ENCODE measurements around the gene HPF1. TPM values are rescaled to one million over a fixed set of nuclear protein-coding genes. Genes with fewer than 3 reads are reported as not detected.
"Not testable (repeated sequence)": the region's sequence is repeated elsewhere in the genome, so short reads cannot be mapped to it uniquely, and the experiment has no call there.

HPF1 gene
- total and polyA plus RNA-seq, 8 donors, result 5.9 to 19.9 (median 9.5) TPM

- DNase-seq, result peak in 4 of 6 donors; percentile 23 to 61 (median 34)
Measured at GRCh38 chr4:169774466-169775445, 17.0 kb upstream of the HPF1 start.

GRCh38 chr4:169773889-169774288 lies 16.1 kb upstream of the HPF1 start:
- FAIRE-seq, result no peak
- TF ChIP-seq CTCF (IDR thresholded peaks at IDR 0.05), result no peak
- Histone ChIP-seq H3K27me3 (no peaks in the 10 kb centered on the region), H3K36me3 (no peaks in the 10 kb centered on the region), H3K9me3 (no peaks in the 10 kb centered on the region), H3K27ac (no peak overlapping the region), H3K4me3 (no peak overlapping the region), H3K4me1 (no peaks in the 10 kb centered on the region)
- intact Hi-C loops (cut with DNase I), result no loop called here
- DNase-seq, result no peak
- no peak for ATAC-seq
- 69 to 76% methylated on average over 7 of the region's 7 CpGs for WGBS, 2 donors

More at GRCh38 chr4:169774466-169775445, 17.0 kb upstream of the HPF1 start:
- Histone ChIP-seq H3K27me3 (no peaks in the 10 kb centered on the region), H3K36me3 (no peaks in the 10 kb centered on the region), H3K27ac (no peak overlapping the region), H3K4me1 (no peaks in the 10 kb centered on the region), H3K9me3 (no peaks in the 10 kb centered on the region), H3K4me3 (peak overlapping the region in 3 of 4 donors; percentile 11 to 35 (median 25))
- intact Hi-C loops (cut with DNase I), result no loop called here
- WGBS, 2 donors, result 23 to 32% methylated on average over 50 to 58 of the region's 58 CpGs
- peak in 1 of 4 donors; percentile 11 for TF ChIP-seq CTCF (IDR thresholded peaks at IDR 0.05)
- FAIRE-seq (no peak), ATAC-seq (peak; percentile 38 to 82 (median 56))

GRCh38 chr4:169771556-169772080 lies 13.9 kb upstream of the HPF1 start:
- intact Hi-C loops (cut with DNase I); H3K27me3 ChIP-seq; H3K36me3 ChIP-seq; H3K9me3 ChIP-seq; H3K27ac ChIP-seq; DNase-seq; ATAC-seq; H3K4me1 ChIP-seq; FAIRE-seq; H3K4me3 ChIP-seq: not testable (repeated sequence)
- WGBS, 2 donors, result 82 to 89% methylated on average over 11 of the region's 11 CpGs

DNA sequence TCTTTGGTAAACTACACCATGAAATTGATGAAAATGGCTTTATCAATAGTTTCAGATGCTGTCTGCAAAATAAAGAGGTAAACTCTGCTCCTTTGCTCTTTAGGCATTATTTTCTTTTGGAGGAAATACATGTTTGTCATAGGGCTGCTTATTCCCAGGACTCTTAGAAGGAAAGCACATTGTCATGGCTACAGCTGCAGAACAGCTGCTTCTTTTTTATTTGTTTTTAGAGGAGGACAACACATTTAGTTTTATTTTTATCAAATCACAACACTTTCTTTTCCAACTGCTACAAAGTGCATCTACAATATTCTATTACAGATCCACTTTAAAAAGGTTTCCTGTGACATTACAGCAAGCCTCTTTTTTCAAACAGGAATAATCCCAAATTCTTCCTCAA lies 12.7 kb upstream of the HPF1 start:
- ATAC-seq, result no peak
- no peak for TF ChIP-seq CTCF (IDR thresholded peaks at IDR 0.05)
- Histone ChIP-seq H3K27ac (no peak overlapping the region), H3K27me3 (no peaks in the 10 kb centered on the region), H3K9me3 (no peaks in the 10 kb centered on the region), H3K4me3 (no peak overlapping the region), H3K36me3 (no peaks in the 10 kb centered on the region), H3K4me1 (no peaks in the 10 kb centered on the region)
- DNase-seq, result no peak
- intact Hi-C loops (cut with DNase I), result no loop called here
- FAIRE-seq, result no peak

- H3K4me1 ChIP-seq, result no peaks in the 10 kb centered on the region
- intact Hi-C loops (cut with DNase I), result no loop called here
Measured at GRCh38 chr4:169768385-169768784, 10.6 kb upstream of the HPF1 start.

More at GRCh38 chr4:169768385-169768784, 10.6 kb upstream of the HPF1 start:
- ATAC-seq, result no peak
- H3K27ac ChIP-seq, result no peak overlapping the region
- DNase-seq, result no peak
- no peak for FAIRE-seq
- no peaks in the 10 kb centered on the region for H3K9me3 ChIP-seq
- WGBS, 2 donors, result 73 to 90% methylated on average over 3 of the region's 3 CpGs
- H3K4me3 ChIP-seq, result no peak overlapping the region
- H3K27me3 ChIP-seq, result no peaks in the 10 kb centered on the region
- TF ChIP-seq CTCF (IDR thresholded peaks at IDR 0.05), result no peak
- no peaks in the 10 kb centered on the region for H3K36me3 ChIP-seq

Data from pancreas (tissue), 10 donors.